Hepatocyte (in vitro differentiated cells): ENCODE data around the gene GULP1. TPM values are rescaled to one million over a fixed set of nuclear protein-coding genes. Genes with fewer than 3 reads are reported as not detected.

Source experiments
- DNase-seq: peaks from one replicate; pipeline ENCODE4 v3.0.0-alpha.2; 2016; ENCODE audit warnings: low spot score
- H2AFZ ChIP-seq: fragments of 200-600 bp; sonication (generic); 2 replicates; pipeline ENCODE4 v1.6.0; 2016; ENCODE audit warnings: antibody characterized with exemption, mild to moderate bottlenecking
- H3K27ac ChIP-seq: fragments of 200-600 bp; sonication (generic); 2 replicates; pipeline ENCODE4 v1.5.1; 2016; ENCODE audit warnings: mild to moderate bottlenecking
- H3K27me3 ChIP-seq: fragments of 200-600 bp; sonication (generic); 2 replicates; pipeline ENCODE4 v1.6.1; 2016
- H3K36me3 ChIP-seq: fragments of 200-600 bp; sonication (generic); replicated peaks from 2 replicates; pipeline ENCODE4 v1.5.1; 2016; ENCODE audit warnings: low read depth; ENCODE audit not compliant: insufficient read depth
- H3K4me1 ChIP-seq: fragments of 200-600 bp; sonication (generic); 2 replicates; pipeline ENCODE4 v1.5.1; 2016; ENCODE audit warnings: mild to moderate bottlenecking, moderate library complexity; ENCODE audit not compliant: insufficient read depth
- H3K4me2 ChIP-seq: fragments of 200-600 bp; sonication (generic); 2 replicates; pipeline ENCODE4 v1.6.0; 2016
- H3K4me3 ChIP-seq: fragments of 200-600 bp; sonication (generic); 2 replicates; pipeline ENCODE4 v1.5.1; 2016; ENCODE audit warnings: mild to moderate bottlenecking
- H3K79me2 ChIP-seq: fragments of 200-600 bp; sonication (generic); 2 replicates; pipeline ENCODE4 v1.6.0; 2017; ENCODE audit warnings: mild to moderate bottlenecking
- H3K9me2 ChIP-seq: fragments of 200-600 bp; sonication (generic); replicated peaks from 2 replicates; pipeline ENCODE4 v1.6.0; 2017; ENCODE audit warnings: mild to moderate bottlenecking; ENCODE audit not compliant: insufficient read depth
- H3K9me3 ChIP-seq: fragments of 200-600 bp; sonication (generic); 2 replicates; pipeline ENCODE4 v1.5.1; 2016; ENCODE audit warnings: low read depth, mild to moderate bottlenecking
- H4K20me1 ChIP-seq: fragments of 200-600 bp; sonication (generic); 2 replicates; pipeline ENCODE4 v1.6.0; 2016; ENCODE audit warnings: mild to moderate bottlenecking; ENCODE audit not compliant: insufficient read depth, poor library complexity, severe bottlenecking
- EZH2 ChIP-seq: fragments of 200-600 bp; sonication (generic); IDR thresholded peaks from 2 replicates; pipeline ENCODE4 v1.6.1; 2016; ENCODE audit warnings: antibody characterized with exemption, mild to moderate bottlenecking, borderline replicate concordance
- EZH2phosphoT487 ChIP-seq: fragments of 200-600 bp; sonication (generic); IDR thresholded peaks from one replicate; pipeline ENCODE4 v1.6.1; 2018; ENCODE audit warnings: antibody characterized with exemption, mild to moderate bottlenecking, low read depth, moderate library complexity; ENCODE audit not compliant: unreplicated experiment, severe bottlenecking
- WGBS: methylation state at CpG from one replicate; pipeline ENCODE4 v1.1.6; 2016; ENCODE audit warnings: low lambda C conversion rate; ENCODE audit errors: missing lambda C conversion rate; 5-methylcytosine and 5-hydroxymethylcytosine counted together
- polyA plus RNA-seq: library from polyadenylated mRNA; unstranded; fragments of >200 nt; fragmentation: Nextera tagmentation; extraction: Ambion mirVana; gene quantifications from 2 replicates; pipeline ENCODE4 v1.2.1, GENCODE V29; 2016
- total RNA-seq: library from RNA; depleted of rRNA; stranded (reverse); fragments of >200 nt; gene quantifications from 2 replicates; pipeline ENCODE4 v1.2.3, GENCODE V29; 2014
- TF ChIP-seq, protein P1 (sequence below): fragments of 200-600 bp; sonication (generic); IDR thresholded peaks from 2 replicates; pipeline ENCODE4 v1.5.1; 2016; ENCODE audit warnings: antibody characterized with exemption, mild to moderate bottlenecking; ENCODE audit not compliant: poor library complexity

Gene GULP1
- total and polyA plus RNA-seq, 2 experiments from 2014 or later = 55.6 to 135 TPM

DNA sequence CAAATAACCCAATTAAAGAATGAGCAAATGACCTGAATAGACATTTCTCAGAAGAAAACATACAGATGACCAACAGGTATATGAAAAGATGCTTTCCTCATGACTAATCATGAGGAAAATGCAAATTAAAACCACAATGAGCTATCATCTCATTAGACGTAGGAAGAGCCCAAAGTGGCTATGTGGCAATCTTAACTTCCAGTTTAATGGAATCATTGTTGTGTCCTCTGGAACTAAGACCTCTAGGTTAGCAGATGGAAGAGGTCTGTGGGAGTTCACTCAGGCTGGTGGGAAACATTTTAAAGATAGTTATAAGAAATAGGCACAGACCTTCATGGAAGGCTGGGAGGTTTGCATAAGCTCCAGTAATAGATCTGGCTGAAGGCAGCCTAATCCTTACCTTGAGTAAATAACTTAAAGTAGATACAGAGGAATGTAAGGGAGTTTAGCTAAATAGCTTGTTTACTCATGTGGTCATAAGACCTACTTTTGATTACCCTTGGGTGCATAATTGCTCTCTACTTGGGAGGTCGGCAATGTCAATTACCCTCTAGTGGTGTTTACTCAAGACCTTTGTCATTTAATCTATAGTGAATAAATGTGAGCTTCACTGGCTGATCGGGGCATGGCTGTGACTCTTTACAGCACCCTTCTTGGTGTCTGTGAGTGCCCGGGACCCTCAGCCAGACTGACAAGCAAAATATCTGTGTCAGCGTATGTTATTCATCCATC lies 119.0 kb downstream of the GULP1 start:
- Histone ChIP-seq H4K20me1 (no peaks in the 10 kb centered on the region), H3K4me3 (no peak overlapping the region), H3K9me3 (peaks cover 25% of the 10 kb centered on the region), H3K27ac (no peak overlapping the region), H3K9me2 (no peaks in the 10 kb centered on the region), H2AFZ (no peak overlapping the region), H3K36me3 (no peaks in the 10 kb centered on the region), H3K4me1 (peaks cover 13% of the 10 kb centered on the region), H3K27me3 (no peaks in the 10 kb centered on the region), H3K79me2 (peaks cover 5% of the 10 kb centered on the region), H3K4me2 (no peak overlapping the region)
- no peak for DNase-seq
- WGBS = 82% methylated on average over 5 of the region's 5 CpGs
- TF ChIP-seq EZH2phosphoT487 (no peak), EZH2 (no peak)
- TF ChIP-seq, protein P1, sequence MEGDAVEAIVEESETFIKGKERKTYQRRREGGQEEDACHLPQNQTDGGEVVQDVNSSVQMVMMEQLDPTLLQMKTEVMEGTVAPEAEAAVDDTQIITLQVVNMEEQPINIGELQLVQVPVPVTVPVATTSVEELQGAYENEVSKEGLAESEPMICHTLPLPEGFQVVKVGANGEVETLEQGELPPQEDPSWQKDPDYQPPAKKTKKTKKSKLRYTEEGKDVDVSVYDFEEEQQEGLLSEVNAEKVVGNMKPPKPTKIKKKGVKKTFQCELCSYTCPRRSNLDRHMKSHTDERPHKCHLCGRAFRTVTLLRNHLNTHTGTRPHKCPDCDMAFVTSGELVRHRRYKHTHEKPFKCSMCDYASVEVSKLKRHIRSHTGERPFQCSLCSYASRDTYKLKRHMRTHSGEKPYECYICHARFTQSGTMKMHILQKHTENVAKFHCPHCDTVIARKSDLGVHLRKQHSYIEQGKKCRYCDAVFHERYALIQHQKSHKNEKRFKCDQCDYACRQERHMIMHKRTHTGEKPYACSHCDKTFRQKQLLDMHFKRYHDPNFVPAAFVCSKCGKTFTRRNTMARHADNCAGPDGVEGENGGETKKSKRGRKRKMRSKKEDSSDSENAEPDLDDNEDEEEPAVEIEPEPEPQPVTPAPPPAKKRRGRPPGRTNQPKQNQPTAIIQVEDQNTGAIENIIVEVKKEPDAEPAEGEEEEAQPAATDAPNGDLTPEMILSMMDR = no peak

DNA sequence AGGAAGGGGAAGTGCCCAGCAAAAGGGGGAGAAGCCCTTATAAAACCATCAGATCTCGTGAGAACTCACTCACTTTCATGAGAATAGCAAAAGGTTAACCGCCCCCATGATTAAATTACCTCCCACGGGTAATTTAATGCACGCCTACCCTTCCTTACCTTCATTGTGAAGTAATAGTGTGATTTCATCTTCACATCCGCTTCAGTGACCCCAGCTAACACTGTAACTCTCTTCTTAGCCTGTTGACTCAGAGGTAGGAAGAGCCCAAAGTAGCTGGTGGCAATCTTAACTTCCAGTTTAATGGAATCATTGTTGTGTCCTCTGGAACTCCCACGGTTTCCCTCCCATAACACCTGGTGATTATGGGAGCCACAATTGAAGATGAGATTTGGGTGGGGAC lies 120.5 kb downstream of the GULP1 start:
- Histone ChIP-seq H3K79me2 (peaks cover 6% of the 10 kb centered on the region), H4K20me1 (no peaks in the 10 kb centered on the region), H3K27me3 (no peaks in the 10 kb centered on the region), H3K4me2 (no peak overlapping the region), H3K4me3 (no peak overlapping the region), H3K36me3 (no peaks in the 10 kb centered on the region), H3K4me1 (peaks cover 13% of the 10 kb centered on the region), H3K9me3 (peaks cover 13% of the 10 kb centered on the region), H2AFZ (no peak overlapping the region), H3K9me2 (no peaks in the 10 kb centered on the region), H3K27ac (no peak overlapping the region)
- TF ChIP-seq EZH2phosphoT487 (no peak), EZH2 (no peak)
- TF ChIP-seq, protein P1 = no peak
- no peak for DNase-seq
- 96% methylated on average over 6 of the region's 6 CpGs for WGBS

DNA sequence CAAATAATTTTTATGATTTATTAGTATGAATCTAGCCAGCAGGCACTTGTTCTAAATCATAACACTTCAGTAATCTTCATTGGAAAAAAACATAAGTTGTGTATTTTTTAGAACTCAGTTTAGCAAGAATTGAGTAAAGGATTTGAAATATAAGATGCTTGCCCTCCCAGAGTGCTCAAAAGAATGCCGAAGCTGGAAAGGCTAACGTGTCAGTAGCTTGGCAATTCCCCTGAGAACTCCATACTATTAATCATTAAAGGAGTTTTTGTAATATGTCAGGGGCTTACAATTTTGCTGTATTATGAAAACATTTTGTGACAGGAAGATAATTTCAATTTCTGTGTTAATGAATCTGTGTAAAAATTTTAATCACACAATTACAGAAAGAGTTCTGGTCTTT lies 122.7 kb downstream of the GULP1 start:
- no peak for TF ChIP-seq EZH2
- TF ChIP-seq, protein P1 = no peak
- no peak for TF ChIP-seq EZH2phosphoT487
- Histone ChIP-seq H3K36me3 (no peaks in the 10 kb centered on the region), H3K4me2 (peak overlapping the region; percentile 45), H4K20me1 (no peaks in the 10 kb centered on the region), H3K27ac (no peak overlapping the region), H3K27me3 (no peaks in the 10 kb centered on the region), H3K4me1 (peaks cover 13% of the 10 kb centered on the region), H2AFZ (no peak overlapping the region), H3K79me2 (peaks cover 25% of the 10 kb centered on the region), H3K9me3 (no peaks in the 10 kb centered on the region), H3K9me2 (no peaks in the 10 kb centered on the region), H3K4me3 (no peak overlapping the region)
- 43% methylated on average over 2 of the region's 2 CpGs for WGBS
- no peak for DNase-seq
